Neuron (in vitro differentiated cells): Measurements from ENCODE around the gene GINS3.
"Not testable (repeated sequence)": the region's sequence is repeated elsewhere in the genome, so short reads cannot be mapped to it uniquely, and the experiment has no call there.

ENCODE experiments used
- H2AFZ ChIP-seq: one replicate; pipeline ENCODE4 v1.6.1; 2013; ENCODE audit warnings: low read depth, mild to moderate bottlenecking, inconsistent platforms, low read length, moderate library complexity
- H3K27me3 ChIP-seq: one replicate; pipeline ENCODE4 v1.6.1; 2013; ENCODE audit warnings: low read length; ENCODE audit not compliant: insufficient read depth
- H3K36me3 ChIP-seq: one replicate; pipeline ENCODE4 v1.6.1; 2013; ENCODE audit warnings: low read length; ENCODE audit not compliant: insufficient read depth
- H3K4me1 ChIP-seq: one replicate; pipeline ENCODE4 v1.6.1; 2013; ENCODE audit warnings: low read length; ENCODE audit not compliant: insufficient read depth
- H3K4me3 ChIP-seq: 2 replicates; pipeline ENCODE4 v1.5.1; 2013; ENCODE audit warnings: mild to moderate bottlenecking, low read length, moderate library complexity
- H3K9me3 ChIP-seq: one replicate; pipeline ENCODE4 v1.6.1; 2013; ENCODE audit warnings: low read length

Gene GINS3

DNA sequence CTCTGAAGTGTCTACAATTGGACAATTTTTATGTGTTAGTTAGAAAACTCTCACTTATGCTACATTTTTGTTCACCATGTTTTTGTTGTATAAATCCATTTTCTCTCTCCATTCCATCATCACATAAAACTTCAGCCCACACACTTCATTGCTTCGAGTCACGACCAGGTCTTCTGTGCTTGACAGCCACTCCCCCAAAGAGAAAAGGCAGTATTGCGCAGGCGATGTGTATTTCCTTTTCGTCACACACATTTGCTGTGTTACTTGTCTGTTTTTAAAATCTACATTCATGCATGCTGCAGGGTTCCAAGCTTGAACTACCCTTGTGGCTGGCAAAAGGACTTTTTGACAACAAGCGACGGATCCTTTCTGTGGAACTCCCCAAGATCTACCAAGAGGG is 10.5 kb downstream of the GINS3 start:
- H3K4me3 ChIP-seq: no peak overlapping the region
- no peaks in the 10 kb centered on the region for H3K4me1 ChIP-seq
- no peaks in the 10 kb centered on the region for H3K27me3 ChIP-seq
- peaks cover 24% of the 10 kb centered on the region for H3K36me3 ChIP-seq
- no peak overlapping the region for H2AFZ ChIP-seq
- H3K9me3 ChIP-seq: peaks cover 3% of the 10 kb centered on the region

GRCh38 chr16:58409316-58409973 is 17.2 kb downstream of the GINS3 start:
- Histone ChIP-seq H3K4me3 (no peak overlapping the region), H3K9me3 (no peaks in the 10 kb centered on the region), H3K4me1 (peaks cover 3% of the 10 kb centered on the region)

DNA sequence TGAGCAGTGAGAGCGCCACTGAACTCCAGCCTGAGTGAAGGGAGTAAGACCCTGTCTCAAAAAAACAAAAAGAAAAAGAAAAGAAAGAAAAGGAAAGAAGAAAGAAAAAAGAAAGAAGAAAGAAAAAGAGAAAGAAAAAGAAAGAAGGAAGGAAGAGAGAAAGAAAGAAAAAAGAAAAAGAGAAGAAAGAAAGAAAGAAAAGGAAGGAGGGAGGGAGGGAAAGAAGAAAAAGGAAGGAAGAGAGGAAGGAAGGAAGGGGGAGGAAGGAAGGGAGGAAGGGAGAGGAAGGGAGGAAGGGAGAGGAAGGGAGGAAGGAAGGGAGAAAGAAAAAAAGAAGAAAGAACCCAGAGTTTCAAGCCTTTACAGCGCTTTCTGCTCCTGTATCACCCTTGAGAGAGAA is 19.1 kb downstream of the GINS3 start:
- Histone ChIP-seq H3K4me1 (peaks cover 3% of the 10 kb centered on the region), H3K27me3 (no peaks in the 10 kb centered on the region), H2AFZ (no peak overlapping the region), H3K4me3 (no peak overlapping the region), H3K9me3 (no peaks in the 10 kb centered on the region), H3K36me3 (no peaks in the 10 kb centered on the region)

More at GRCh38 chr16:58409316-58409973, 17.2 kb downstream of the GINS3 start:
- Histone ChIP-seq H3K27me3 (no peaks in the 10 kb centered on the region), H3K36me3 (peaks cover 9% of the 10 kb centered on the region), H2AFZ (peak overlapping the region; percentile 26)

DNA sequence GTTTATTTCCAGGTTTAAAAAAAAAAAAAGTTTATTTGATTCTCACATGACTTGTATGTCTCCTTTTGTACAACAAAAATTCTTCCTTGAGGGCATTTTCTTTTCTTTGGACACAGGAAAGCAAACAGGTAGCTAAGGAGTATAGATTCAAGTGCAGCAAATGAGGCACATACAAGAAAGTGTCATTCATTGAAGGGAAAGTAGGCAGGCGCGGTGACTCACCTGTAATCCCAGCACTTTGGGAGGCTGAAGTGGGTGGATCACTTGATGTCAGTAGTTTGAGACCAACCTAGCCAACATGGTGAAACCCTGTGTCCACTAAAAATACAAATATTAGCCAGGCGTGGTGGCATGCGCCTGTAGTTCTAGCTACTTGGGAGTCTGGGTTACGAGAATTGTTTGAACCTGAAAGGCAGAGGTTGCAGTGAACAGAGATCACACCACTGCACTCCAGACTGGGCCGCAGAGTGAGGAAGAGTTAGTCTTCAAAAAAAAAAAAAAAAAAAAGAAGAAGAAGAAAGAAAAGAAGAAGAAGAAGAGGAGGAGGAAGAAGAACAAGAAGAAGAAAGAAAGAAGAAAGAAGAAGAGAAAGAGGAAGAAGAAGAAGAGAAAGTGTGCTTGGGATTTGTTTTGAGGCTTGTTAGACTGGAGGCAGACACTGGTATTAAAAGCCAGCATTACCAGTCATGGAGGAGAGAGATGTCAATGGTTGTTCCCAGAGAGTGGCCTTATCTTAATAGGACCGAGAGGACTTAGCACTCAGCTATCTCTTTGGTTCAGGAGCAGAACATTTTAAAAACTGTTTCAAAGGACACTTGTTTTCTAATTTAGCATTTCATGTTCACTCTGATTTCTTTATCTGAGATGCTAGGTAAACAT is 19.7 kb downstream of the GINS3 start:
- no peaks in the 10 kb centered on the region for H3K9me3 ChIP-seq
- H3K4me1 ChIP-seq: peaks cover 3% of the 10 kb centered on the region
- no peak overlapping the region for H3K4me3 ChIP-seq
- H3K27me3 ChIP-seq: no peaks in the 10 kb centered on the region
- no peak overlapping the region for H2AFZ ChIP-seq
- no peaks in the 10 kb centered on the region for H3K36me3 ChIP-seq

GRCh38 chr16:58412615-58412970 is 20.3 kb downstream of the GINS3 start:
- not testable (repeated sequence) for H3K9me3 ChIP-seq, H3K36me3 ChIP-seq, H3K27me3 ChIP-seq, H3K4me3 ChIP-seq, H2AFZ ChIP-seq, H3K4me1 ChIP-seq

DNA sequence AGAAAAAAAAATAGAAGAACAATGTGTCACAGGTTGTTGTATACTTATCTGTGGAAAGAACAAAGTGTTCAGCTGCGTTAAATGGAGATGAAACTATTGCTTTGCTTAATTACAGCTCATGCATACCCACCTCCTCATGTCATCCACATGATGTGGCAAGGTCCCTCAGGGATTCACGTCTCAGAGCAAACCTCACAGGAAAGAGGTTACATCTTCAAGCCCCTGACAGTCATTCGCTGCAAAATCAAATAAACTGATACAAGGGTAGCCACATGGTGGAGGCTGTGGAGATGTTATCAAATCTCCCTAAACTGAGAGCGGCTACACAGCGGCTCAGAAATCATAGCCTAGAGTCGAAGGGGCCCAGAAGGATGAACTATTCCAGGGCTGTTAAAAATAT is 21.1 kb downstream of the GINS3 start:
- H3K4me1 ChIP-seq: peaks cover 3% of the 10 kb centered on the region
- no peaks in the 10 kb centered on the region for H3K27me3 ChIP-seq
- H3K36me3 ChIP-seq: no peaks in the 10 kb centered on the region
- H2AFZ ChIP-seq: no peak overlapping the region
- no peaks in the 10 kb centered on the region for H3K9me3 ChIP-seq
- no peak overlapping the region for H3K4me3 ChIP-seq

DNA sequence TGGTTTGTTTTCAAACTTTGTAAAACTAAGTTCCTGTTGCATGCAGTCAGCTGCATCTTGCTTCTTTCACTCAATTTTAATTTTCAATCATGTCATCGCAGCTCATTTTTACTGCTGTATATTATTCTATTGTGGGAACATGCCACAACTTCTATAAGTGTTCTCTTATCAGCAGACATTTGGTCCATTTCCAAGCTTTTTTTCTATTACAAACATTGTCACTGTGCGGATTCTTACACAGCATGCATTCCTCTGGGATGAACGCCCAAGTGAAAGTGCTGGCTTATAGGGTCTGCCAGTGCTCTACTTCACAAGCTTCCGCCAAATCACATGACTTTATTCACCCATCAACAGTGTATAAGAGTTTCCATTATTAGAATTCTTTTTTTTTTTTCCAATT is 22.7 kb downstream of the GINS3 start:
- no peaks in the 10 kb centered on the region for H3K27me3 ChIP-seq
- no peaks in the 10 kb centered on the region for H3K9me3 ChIP-seq
- H3K4me1 ChIP-seq: peaks cover 3% of the 10 kb centered on the region
- H2AFZ ChIP-seq: no peak overlapping the region
- H3K36me3 ChIP-seq: no peaks in the 10 kb centered on the region
- no peak overlapping the region for H3K4me3 ChIP-seq

DNA sequence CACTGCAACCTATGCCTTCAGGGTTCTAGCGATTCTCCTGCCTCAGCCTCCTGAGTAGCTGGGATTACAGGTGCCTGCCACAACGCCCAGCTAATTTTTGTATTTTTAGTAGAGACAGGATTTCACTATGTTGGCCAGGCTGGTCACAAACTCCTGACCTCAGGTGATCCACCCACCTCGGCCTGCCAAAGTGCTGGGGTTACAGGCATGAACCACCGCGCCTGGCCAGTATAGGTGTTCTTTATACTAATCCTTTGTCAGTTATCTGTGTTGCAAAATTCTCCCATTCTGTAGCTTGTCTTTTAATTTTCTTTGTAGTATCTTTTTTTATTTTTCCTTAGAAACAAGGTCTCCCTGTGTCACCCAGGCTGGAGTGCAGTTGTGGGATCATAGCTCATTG is 23.7 kb downstream of the GINS3 start:
- not testable (repeated sequence) for H3K4me1 ChIP-seq, H2AFZ ChIP-seq, H3K9me3 ChIP-seq, H3K27me3 ChIP-seq, H3K36me3 ChIP-seq, H3K4me3 ChIP-seq

GRCh38 chr16:58417035-58417434 is 24.8 kb downstream of the GINS3 start:
- peaks cover 3% of the 10 kb centered on the region for H3K4me1 ChIP-seq
- no peaks in the 10 kb centered on the region for H3K36me3 ChIP-seq

GRCh38 chr16:58417600-58417999 is 25.3 kb downstream of the GINS3 start:
- H3K27me3 ChIP-seq: no peaks in the 10 kb centered on the region
- H2AFZ ChIP-seq: no peak overlapping the region
- no peaks in the 10 kb centered on the region for H3K36me3 ChIP-seq
- H3K4me1 ChIP-seq: peaks cover 3% of the 10 kb centered on the region
- H3K9me3 ChIP-seq: no peaks in the 10 kb centered on the region
- H3K4me3 ChIP-seq: no peak overlapping the region

More at GRCh38 chr16:58417035-58417434, 24.8 kb downstream of the GINS3 start:
- Histone ChIP-seq H3K27me3 (no peaks in the 10 kb centered on the region), H2AFZ (no peak overlapping the region), H3K4me3 (no peak overlapping the region), H3K9me3 (no peaks in the 10 kb centered on the region)

- H3K9me3 ChIP-seq: no peaks in the 10 kb centered on the region
- no peaks in the 10 kb centered on the region for H3K36me3 ChIP-seq
- no peaks in the 10 kb centered on the region for H3K27me3 ChIP-seq
- peaks cover 3% of the 10 kb centered on the region for H3K4me1 ChIP-seq
- H2AFZ ChIP-seq: no peak overlapping the region
- H3K4me3 ChIP-seq: no peak overlapping the region
Measured at GRCh38 chr16:58418026-58418425, 25.8 kb downstream of the GINS3 start.

DNA sequence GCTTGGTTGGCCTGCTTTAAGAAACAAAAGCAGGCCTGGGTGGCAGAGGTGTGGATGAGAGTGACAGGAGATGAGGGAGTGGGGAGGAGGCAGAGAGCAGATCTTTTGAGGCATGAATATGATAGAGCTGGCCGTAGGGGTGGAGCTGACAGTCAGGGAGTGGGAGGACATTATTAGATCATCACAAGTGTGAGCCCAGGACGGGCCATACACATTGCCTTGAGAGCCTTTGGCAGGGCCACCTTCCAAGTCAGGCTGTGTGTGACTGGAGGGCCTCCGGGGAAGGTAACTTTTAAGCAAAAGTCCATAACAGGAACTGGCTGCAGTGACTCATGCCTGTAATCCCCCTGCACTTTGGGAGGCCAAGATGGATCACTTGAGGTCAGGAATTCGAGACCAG is 26.3 kb downstream of the GINS3 start:
- H3K27me3 ChIP-seq: no peaks in the 10 kb centered on the region
- no peaks in the 10 kb centered on the region for H3K36me3 ChIP-seq
- no peak overlapping the region for H2AFZ ChIP-seq
- H3K4me1 ChIP-seq: peaks cover 3% of the 10 kb centered on the region
- no peak overlapping the region for H3K4me3 ChIP-seq
- no peaks in the 10 kb centered on the region for H3K9me3 ChIP-seq

GRCh38 chr16:58419241-58419990 is 27.1 kb downstream of the GINS3 start:
- Histone ChIP-seq H3K36me3 (no peaks in the 10 kb centered on the region), H3K9me3 (no peaks in the 10 kb centered on the region), H2AFZ (no peak overlapping the region), H3K4me3 (no peak overlapping the region), H3K4me1 (peaks cover 3% of the 10 kb centered on the region), H3K27me3 (no peaks in the 10 kb centered on the region)
